ENCODE results near the gene CD300H. TPM values are rescaled to one million over a fixed set of nuclear protein-coding genes. Genes with fewer than 3 reads are reported as not detected.

CD300H gene
- not detected in 2 replicates for total RNA-seq

DNA sequence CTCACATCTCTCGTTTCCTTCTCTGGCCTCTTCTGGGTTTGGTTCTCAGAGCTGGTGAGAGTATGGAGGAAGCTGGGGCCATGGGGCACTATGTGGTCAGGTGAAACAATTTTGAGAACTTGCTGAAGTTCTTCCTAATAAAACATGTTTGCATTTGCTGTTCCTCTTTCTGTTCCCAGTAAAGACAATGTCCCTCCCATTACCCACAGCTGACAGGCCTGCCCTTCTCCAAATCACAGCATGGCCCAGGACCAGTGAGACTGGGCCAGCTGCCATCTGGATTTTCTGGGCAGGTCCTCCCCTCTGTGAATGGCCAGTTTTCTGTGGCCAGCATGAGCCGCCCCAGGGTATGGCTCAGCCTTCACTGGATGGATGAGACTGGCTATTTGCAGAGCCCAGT, at the start of gene CD300H:
Gene CD300H (minus strand): TSS at position 113 of the 400 bp plus-strand sequence.
- no peak for DNase-seq (ENCODE audit: low read depth)
- TF ChIP-seq, protein P1, sequence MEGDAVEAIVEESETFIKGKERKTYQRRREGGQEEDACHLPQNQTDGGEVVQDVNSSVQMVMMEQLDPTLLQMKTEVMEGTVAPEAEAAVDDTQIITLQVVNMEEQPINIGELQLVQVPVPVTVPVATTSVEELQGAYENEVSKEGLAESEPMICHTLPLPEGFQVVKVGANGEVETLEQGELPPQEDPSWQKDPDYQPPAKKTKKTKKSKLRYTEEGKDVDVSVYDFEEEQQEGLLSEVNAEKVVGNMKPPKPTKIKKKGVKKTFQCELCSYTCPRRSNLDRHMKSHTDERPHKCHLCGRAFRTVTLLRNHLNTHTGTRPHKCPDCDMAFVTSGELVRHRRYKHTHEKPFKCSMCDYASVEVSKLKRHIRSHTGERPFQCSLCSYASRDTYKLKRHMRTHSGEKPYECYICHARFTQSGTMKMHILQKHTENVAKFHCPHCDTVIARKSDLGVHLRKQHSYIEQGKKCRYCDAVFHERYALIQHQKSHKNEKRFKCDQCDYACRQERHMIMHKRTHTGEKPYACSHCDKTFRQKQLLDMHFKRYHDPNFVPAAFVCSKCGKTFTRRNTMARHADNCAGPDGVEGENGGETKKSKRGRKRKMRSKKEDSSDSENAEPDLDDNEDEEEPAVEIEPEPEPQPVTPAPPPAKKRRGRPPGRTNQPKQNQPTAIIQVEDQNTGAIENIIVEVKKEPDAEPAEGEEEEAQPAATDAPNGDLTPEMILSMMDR (IDR thresholded peaks at IDR 0.05; ENCODE audit: insufficient read depth, low read depth, low read length) = no peak
- no peak within 1 kb of the TSS for H3K4me3 ChIP-seq (ENCODE audit: low read depth, low read length)

DNA sequence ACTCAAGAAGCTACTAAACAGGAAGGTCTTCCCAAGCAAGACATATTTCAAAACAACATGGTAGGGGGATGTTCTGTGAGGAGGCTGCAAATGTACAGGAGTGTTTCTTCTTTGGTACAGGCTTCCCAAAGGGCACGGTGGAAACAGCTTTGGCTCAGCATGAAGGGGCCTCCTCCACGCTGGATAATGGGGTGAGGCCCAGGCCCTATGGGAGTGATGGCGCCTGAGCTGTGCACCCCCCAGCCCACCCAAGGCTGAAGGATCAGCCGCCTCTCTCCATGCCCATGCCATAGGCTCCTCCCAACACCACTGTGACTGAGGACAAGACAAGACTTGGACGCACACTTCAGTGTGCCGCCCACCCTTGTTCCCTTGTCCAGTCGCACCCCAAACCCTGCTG, 49.4 kb upstream of the CD300H start:
- no peak overlapping the region for H3K4me3 ChIP-seq (ENCODE audit: low read depth, low read length)
- DNase-seq (ENCODE audit: low read depth) = no peak
- TF ChIP-seq, protein P1 (IDR thresholded peaks at IDR 0.05; ENCODE audit: insufficient read depth, low read depth, low read length) = no peak

DNA sequence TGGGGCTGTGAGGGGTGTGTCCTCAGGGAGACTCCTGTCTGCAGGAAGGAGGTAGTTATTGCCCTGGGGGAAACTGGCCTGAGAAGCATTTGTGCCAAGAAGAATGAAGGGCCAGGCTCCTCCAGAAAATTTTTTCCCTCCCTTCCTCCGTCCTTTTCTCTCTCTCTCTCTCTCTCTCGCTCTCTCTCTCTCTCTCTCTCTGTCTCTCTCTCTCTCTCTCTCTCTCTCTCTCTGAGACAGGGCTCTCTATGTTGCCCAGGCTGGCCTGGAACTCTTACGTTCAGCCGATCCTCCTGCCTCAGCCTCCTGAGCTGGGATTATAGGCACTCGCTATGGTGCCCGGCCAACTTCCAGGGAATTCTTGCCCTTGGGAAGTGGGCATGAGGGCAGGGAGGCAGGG, 44.7 kb upstream of the CD300H start:
- no peak for DNase-seq (ENCODE audit: low read depth)
- TF ChIP-seq, protein P1 (IDR thresholded peaks at IDR 0.05; ENCODE audit: insufficient read depth, low read depth, low read length) = no peak
- H3K4me3 ChIP-seq (ENCODE audit: low read depth, low read length) = no peak overlapping the region

DNA sequence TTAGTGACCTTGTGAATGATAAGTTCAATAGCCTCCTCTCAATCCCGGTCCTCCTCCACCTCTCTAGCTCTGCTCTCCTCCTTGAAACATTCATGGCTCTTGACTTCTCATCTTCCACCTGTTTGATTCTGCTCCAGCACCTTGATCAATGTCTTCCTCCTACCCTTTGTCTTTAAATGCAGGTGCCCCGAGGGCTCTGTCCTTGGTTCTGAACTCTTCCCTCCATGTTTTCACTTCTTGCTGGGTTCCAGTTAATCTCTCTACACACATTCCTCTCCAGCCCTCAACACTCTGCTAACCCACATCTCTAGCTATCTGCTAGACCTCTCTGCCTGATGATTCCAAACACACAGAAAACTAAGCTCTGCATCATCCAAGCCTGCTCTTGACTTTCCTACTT, 42.8 kb upstream of the CD300H start:
- no peak overlapping the region for H3K4me3 ChIP-seq (ENCODE audit: low read depth, low read length)
- TF ChIP-seq, protein P1 (IDR thresholded peaks at IDR 0.05; ENCODE audit: insufficient read depth, low read depth, low read length) = no peak
- no peak for DNase-seq (ENCODE audit: low read depth)

DNA sequence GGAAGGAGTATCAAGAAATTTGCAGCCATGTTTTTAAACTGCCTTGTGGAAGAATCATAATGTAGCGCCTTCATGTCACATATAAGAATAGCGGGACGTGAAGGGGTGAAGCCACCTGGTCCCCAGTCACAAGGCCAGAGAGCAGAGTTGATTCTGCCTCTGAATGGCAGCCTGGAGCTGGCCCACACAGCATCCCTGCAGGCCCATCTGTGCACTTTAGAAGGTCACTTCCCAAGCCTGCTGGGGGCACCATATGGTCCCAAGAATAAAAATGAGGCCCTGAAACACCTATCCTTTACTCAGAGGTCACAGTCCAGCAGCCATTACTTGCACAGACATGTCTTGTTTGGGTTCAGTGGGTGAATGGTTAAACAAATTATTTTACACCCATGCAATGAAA, 41.2 kb upstream of the CD300H start:
- H3K4me3 ChIP-seq (ENCODE audit: low read depth, low read length) = no peak overlapping the region
- no peak for DNase-seq (ENCODE audit: low read depth)
- TF ChIP-seq, protein P1 (IDR thresholded peaks at IDR 0.05; ENCODE audit: insufficient read depth, low read depth, low read length) = no peak

DNA sequence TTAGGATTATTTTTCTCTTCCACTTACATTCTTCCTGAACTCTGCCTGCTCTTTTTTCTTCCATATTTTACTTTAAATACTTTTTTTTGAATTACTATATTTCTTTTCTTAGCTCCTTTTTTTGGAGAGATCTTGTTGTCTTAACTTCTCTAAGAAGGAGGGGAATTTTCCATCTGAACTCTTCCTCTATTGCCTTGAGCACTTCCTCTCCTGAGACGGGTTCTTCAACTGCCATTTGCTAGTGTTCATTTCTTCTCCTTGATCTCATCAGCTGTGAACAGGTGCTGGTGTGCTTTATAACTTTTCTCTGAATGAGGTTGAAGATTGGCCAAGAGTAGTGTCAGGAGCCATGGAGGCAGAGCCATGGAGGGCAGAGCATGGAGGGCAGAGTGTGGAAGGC, 39.9 kb upstream of the CD300H start:
- DNase-seq (ENCODE audit: low read depth) = no peak
- TF ChIP-seq, protein P1 (IDR thresholded peaks at IDR 0.05; ENCODE audit: insufficient read depth, low read depth, low read length) = no peak
- H3K4me3 ChIP-seq (ENCODE audit: low read depth, low read length) = no peak overlapping the region

DNA sequence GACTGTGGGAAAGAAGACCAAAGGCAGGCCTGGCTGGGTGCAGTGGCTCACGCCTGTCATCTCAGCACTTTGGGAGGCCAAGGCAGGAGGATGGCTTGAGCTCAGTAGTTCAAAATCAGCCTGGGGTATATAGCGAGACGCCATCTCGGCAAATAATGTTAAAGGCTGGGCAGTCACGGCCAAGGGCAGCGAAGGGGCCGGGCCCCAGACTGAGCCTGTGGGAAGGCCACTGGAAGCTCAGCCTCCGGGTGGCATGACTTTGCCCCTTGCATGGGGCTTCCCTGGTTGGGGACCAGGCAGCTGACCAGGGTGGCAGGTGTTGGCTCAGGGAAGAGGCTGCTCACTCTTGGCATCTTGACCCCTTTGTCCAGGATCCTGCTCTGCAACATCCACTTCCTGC, 38.7 kb upstream of the CD300H start:
- no peak for DNase-seq (ENCODE audit: low read depth)
- TF ChIP-seq, protein P1 (IDR thresholded peaks at IDR 0.05; ENCODE audit: insufficient read depth, low read depth, low read length) = no peak
- H3K4me3 ChIP-seq (ENCODE audit: low read depth, low read length) = no peak overlapping the region
